OCI-LY3 (cell line): ENCODE results near the gene ADCY3.

Experiments
- H2AFZ ChIP-seq: fragments of 200-600, 300-600 bp; shearing (Covaris generic); 2 replicates; pipeline ENCODE4 v1.6.0; 2014; ENCODE audit warnings: antibody characterized with exemption, low read depth, low read length
- H3K27ac ChIP-seq: fragments of 200-600, 300-600 bp; sonication (generic); 2 replicates; pipeline ENCODE4 v1.5.1; 2014; ENCODE audit warnings: mild to moderate bottlenecking, low read length, moderate library complexity, mixed read lengths
- H3K27me3 ChIP-seq: fragments of 200-600, 300-600 bp; sonication (generic); 2 replicates; pipeline ENCODE4 v1.6.1; 2014; ENCODE audit warnings: low read depth, low read length, mixed read lengths
- H3K36me3 ChIP-seq: fragments of 200-600, 300-600 bp; sonication (generic); replicated peaks from 2 replicates; pipeline ENCODE3; 2014; ENCODE audit warnings: low read depth, low read length, mixed read lengths
- H3K4me1 ChIP-seq: fragments of 300-600, 200-600 bp; sonication (generic); 2 replicates; pipeline ENCODE4 v1.6.1; 2014; ENCODE audit warnings: low read length, mixed read lengths
- H3K4me2 ChIP-seq: fragments of 200-600, 300-600 bp; sonication (generic); 2 replicates; pipeline ENCODE4 v1.6.1; 2014; ENCODE audit warnings: low read length, mixed read lengths
- H3K4me3 ChIP-seq: fragments of 300-600, 200-600 bp; sonication (generic); 2 replicates; pipeline ENCODE4 v1.5.1; 2014; ENCODE audit warnings: antibody characterized with exemption, mild to moderate bottlenecking, low read length, moderate library complexity
- H3K79me2 ChIP-seq: fragments of 300-600, 200-600 bp; shearing (Covaris generic); 2 replicates; pipeline ENCODE4 v1.6.1; 2014; ENCODE audit warnings: mild to moderate bottlenecking, low read length, mixed read lengths
- H3K9ac ChIP-seq: fragments of 300-600, 200-600 bp; shearing (Covaris generic); 2 replicates; pipeline ENCODE4 v1.6.0; 2014; ENCODE audit warnings: mild to moderate bottlenecking, low read length, moderate library complexity
- H3K9me3 ChIP-seq: fragments of 200-600, 300-600 bp; shearing (Covaris generic); 2 replicates; pipeline ENCODE4 v1.6.1; 2014; ENCODE audit warnings: low read length, mixed read lengths; ENCODE audit not compliant: insufficient read depth
- H4K20me1 ChIP-seq: fragments of 200-600, 300-600 bp; sonication (generic); 2 replicates; pipeline ENCODE4 v1.6.1; 2016; ENCODE audit warnings: low read length, mixed read lengths; ENCODE audit not compliant: insufficient read depth
- EZH2phosphoT487 ChIP-seq: fragments of 200-600 bp; shearing (Covaris generic); IDR thresholded peaks from 2 replicates; pipeline ENCODE4 v1.6.1; 2018; ENCODE audit warnings: antibody characterized with exemption, mixed run types, low read depth
- TF ChIP-seq, protein P1 (sequence below): fragments of 200-600, 300-600 bp; sonication (generic); IDR thresholded peaks from 2 replicates; pipeline ENCODE4 v1.5.1; 2014; ENCODE audit warnings: antibody characterized with exemption, low read length, low read depth

ADCY3 gene

DNA sequence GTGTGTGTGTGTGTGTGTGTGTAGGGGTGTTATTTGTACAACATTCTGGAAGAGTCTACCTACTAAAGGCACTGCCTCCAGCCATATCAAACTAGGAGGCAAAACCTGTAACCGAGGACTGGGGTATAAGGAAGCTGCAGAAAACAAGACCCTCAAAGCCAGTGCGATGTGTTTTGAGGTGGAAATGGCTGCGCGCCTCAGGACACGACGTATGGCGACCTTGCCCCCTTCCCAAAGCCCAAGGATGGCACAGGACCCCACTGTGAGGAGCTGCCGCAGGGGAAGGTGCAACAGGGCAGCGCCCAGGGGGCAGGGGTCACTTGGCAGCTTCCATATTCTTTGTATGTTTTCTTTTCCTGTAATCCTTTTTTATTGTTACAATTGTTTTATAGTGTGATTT lies 67.0 kb downstream of the ADCY3 start:
- Histone ChIP-seq H3K9ac (no peak overlapping the region), H3K9me3 (peaks cover 5% of the 10 kb centered on the region), H3K4me1 (no peaks in the 10 kb centered on the region), H3K27ac (no peak overlapping the region), H3K27me3 (no peaks in the 10 kb centered on the region), H3K4me3 (no peak overlapping the region), H2AFZ (no peak overlapping the region), H4K20me1 (peaks cover 28% of the 10 kb centered on the region; the same call in 1 of the 2 replicates), H3K4me2 (no peak overlapping the region), H3K36me3 (peaks cover 60% of the 10 kb centered on the region), H3K79me2 (peaks cover 26% of the 10 kb centered on the region)
- no peak for TF ChIP-seq EZH2phosphoT487
- TF ChIP-seq, protein P1, sequence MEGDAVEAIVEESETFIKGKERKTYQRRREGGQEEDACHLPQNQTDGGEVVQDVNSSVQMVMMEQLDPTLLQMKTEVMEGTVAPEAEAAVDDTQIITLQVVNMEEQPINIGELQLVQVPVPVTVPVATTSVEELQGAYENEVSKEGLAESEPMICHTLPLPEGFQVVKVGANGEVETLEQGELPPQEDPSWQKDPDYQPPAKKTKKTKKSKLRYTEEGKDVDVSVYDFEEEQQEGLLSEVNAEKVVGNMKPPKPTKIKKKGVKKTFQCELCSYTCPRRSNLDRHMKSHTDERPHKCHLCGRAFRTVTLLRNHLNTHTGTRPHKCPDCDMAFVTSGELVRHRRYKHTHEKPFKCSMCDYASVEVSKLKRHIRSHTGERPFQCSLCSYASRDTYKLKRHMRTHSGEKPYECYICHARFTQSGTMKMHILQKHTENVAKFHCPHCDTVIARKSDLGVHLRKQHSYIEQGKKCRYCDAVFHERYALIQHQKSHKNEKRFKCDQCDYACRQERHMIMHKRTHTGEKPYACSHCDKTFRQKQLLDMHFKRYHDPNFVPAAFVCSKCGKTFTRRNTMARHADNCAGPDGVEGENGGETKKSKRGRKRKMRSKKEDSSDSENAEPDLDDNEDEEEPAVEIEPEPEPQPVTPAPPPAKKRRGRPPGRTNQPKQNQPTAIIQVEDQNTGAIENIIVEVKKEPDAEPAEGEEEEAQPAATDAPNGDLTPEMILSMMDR, result no peak

DNA sequence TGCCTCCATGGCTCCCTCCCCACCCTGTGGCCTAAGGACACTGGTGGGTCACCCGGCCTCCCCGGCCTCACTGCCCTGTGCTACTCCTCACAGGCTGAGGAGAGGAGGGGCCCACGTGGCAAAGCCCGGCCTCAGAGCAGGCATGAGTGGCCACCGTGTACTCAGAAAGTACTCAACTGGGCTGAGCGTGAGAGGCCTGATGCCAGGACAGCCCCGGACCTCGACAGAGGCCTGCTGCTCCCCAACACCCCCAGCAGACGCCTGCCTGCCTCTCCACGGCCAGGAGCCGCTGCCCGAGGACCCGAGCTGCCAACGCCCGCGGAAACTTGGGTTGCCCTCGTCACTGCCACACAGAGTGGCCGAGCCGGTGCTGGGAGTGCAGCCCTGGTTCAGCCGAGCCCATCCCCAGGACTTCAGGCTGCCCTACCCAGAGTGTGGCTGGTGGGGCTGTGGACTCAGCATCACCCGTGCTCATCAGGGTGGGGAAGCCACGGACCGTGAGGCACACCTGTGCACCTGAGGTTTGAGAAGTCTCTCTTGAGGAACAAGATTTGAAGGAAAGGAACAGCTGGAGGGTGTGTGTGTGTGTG lies 67.5 kb downstream of the ADCY3 start:
- Histone ChIP-seq H3K36me3 (peaks cover 61% of the 10 kb centered on the region), H2AFZ (no peak overlapping the region), H3K27me3 (no peaks in the 10 kb centered on the region), H4K20me1 (peaks cover 28% of the 10 kb centered on the region; the same call in 1 of the 2 replicates), H3K79me2 (peaks cover 25% of the 10 kb centered on the region), H3K4me1 (peaks cover 2% of the 10 kb centered on the region), H3K9me3 (peaks cover 9% of the 10 kb centered on the region), H3K4me2 (no peak overlapping the region), H3K9ac (no peak overlapping the region), H3K27ac (no peak overlapping the region), H3K4me3 (no peak overlapping the region)
- TF ChIP-seq, protein P1, result no peak
- no peak for TF ChIP-seq EZH2phosphoT487

DNA sequence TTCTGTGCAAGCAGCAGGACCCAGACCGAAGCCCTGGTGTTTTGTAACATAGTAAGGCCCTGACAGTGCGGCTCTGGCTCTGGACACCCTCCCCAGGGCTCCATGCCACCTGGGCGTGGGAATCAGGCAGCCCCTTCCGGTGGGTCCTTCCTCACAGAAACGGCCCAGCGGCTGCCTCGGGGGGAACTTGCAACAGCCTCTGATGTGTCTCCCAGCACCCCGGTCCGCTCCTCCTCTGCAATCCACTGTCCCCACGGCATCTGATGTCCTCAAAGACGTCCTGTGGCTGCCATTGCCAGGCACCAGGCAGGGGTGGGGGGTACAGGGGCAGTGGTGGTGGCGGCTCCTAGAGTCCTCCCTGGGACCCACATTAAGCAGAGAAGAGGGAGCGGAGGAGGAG lies 68.0 kb downstream of the ADCY3 start:
- Histone ChIP-seq H3K79me2 (peaks cover 22% of the 10 kb centered on the region), H3K4me2 (no peak overlapping the region), H3K27me3 (no peaks in the 10 kb centered on the region), H2AFZ (no peak overlapping the region), H3K4me1 (peaks cover 7% of the 10 kb centered on the region), H3K36me3 (peaks cover 66% of the 10 kb centered on the region), H4K20me1 (peaks cover 25% of the 10 kb centered on the region; the same call in 1 of the 2 replicates), H3K9me3 (peaks cover 14% of the 10 kb centered on the region), H3K9ac (no peak overlapping the region), H3K4me3 (no peak overlapping the region), H3K27ac (no peak overlapping the region)
- TF ChIP-seq, protein P1, result no peak
- no peak for TF ChIP-seq EZH2phosphoT487

DNA sequence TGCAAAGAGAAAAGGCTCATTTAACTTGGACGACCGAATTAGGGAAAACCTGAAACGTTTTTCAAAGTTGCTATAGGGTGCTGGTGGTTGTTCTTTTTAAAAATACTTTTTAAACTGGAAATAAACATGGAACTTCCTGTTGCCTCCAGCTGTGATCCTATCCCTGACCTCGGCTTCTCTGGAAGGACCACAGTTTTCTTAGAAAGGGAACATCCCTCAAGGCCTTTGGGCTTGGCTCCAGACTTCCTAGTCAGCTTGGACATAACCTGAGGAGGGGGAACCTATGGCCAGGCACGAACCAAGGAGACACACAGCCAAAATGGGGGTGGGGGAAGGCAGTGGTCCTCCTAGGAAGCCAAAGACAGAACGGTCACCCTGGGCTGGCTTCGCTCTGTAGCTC lies 69.1 kb downstream of the ADCY3 start:
- H3K4me2 ChIP-seq, result no peak overlapping the region
- TF ChIP-seq EZH2phosphoT487, result no peak
- no peaks in the 10 kb centered on the region for H3K27me3 ChIP-seq
- peaks cover 69% of the 10 kb centered on the region for H3K36me3 ChIP-seq
- H3K79me2 ChIP-seq, result peaks cover 12% of the 10 kb centered on the region
- no peak overlapping the region for H3K9ac ChIP-seq
- no peak overlapping the region for H3K4me3 ChIP-seq
- H4K20me1 ChIP-seq, result peaks cover 15% of the 10 kb centered on the region; the same call in 1 of the 2 replicates
- peaks cover 14% of the 10 kb centered on the region for H3K9me3 ChIP-seq
- H3K27ac ChIP-seq, result no peak overlapping the region
- H3K4me1 ChIP-seq, result peaks cover 9% of the 10 kb centered on the region
- no peak overlapping the region for H2AFZ ChIP-seq
